ENCODE measurements around the gene PRC1.

GRCh38 chr15:90931575-90931827 lies 62.8 kb downstream of the PRC1 start:
- no peak for TF ChIP-seq EP300 (IDR thresholded peaks at IDR 0.05)
- no peak for TF ChIP-seq POLR2A (IDR thresholded peaks at IDR 0.05)
- no peak for TF ChIP-seq CTCF (IDR thresholded peaks at IDR 0.05)
- TF ChIP-seq POLR2AphosphoS5 (IDR thresholded peaks at IDR 0.05), result no peak

Measured in gastroesophageal sphincter (tissue), 3 donors.